Epidermal melanocyte (primary cell): ENCODE measurements around the gene TMEM273.

Experiments
- DNase-seq: peaks from one replicate; pipeline ENCODE4 v3.0.0; 2011; ENCODE audit warnings: low spot score; ENCODE audit not compliant: insufficient read length

The TMEM273 gene

DNA sequence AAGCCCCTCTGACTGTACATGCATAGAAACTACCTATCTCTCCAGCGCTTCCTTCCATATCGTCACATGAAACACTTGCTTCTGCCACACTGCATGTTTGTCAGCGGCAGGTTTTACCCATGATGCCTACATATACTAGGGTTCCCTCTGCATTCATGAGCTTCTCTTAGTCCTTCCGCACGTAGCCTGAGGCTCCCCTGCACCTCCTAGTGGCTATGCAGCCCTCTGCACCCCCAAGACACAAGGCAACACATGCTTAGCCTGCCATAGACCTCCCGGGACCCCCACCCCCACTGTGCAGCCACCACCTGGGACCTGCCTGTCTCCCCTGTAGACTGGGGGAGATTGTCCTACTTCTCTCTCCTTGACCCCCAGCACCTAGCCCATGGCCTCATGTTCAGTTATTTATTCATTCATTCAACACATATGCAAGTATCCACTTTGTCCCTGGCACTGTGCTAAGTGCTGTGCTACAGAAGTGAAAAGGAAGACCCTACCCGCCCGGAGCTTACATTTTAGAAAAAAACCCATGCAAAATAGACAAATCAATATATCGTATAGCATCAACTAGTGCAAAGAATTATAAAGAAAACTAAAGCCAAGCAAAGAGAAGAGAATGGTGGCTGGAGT is 23.5 kb downstream of the TMEM273 start:
- DNase-seq: no peak

DNA sequence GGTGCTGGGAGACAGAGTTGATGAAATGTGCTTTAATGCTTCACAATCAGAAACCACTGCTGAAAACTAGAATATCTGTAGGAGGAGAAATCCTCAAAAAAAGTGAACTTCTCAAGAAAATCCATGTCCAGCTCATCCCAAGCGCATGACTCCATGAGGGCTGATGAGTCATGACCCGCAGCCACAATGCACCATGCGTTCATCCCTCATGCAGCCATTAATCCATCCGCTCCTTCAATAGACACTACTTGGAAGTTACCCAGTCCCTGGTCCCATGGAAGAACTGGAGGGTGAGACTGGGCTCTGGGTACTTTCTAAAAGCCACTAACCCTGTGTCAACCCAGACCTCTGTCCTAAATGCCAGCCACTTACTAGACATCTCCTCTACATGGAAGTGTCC is 24.4 kb downstream of the TMEM273 start:
- no peak for DNase-seq

DNA sequence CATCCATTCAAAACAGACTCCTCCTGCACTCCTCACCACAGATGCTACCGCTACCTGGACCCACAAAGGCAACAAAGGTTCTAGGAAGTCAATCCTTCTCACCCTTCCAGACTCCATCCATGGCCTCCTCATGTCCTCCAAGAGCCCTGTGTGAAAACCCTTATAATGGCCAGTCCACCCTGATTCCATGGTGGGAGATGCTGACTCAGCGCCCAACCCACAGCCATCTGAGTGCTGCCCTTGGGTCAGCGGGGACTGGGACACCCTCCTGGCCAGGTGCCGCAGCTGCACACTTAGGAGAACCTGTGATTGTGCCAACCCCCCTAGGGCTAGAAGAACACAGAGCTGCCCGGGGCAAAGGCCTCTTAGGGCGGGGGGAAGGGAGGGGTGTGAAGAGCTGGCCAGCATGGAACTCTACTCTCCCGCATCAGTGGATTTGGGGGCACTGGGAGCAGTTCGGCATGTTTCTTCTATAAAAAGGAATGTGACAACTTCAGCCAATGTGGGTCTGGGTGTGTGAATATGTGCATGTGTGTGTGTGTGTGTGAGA is 25.4 kb downstream of the TMEM273 start:
- DNase-seq: no peak

DNA sequence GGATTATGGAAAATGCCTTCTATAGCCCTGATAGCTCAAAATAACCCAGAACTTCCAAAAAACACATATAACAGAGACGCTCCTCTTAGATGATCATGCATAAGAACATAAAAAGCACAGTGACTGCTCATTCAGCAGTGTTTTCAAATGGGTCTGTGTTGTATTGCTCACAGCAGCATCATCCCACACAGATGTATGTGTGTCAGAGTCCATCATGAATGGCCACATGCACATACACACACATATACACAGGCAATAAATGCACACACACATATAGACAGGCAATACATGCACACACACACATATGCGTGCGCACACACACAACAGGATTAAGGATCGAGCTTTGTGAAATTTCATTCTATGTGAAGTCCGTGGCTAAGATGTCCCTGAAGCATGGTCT is 26.1 kb downstream of the TMEM273 start:
- no peak for DNase-seq

DNA sequence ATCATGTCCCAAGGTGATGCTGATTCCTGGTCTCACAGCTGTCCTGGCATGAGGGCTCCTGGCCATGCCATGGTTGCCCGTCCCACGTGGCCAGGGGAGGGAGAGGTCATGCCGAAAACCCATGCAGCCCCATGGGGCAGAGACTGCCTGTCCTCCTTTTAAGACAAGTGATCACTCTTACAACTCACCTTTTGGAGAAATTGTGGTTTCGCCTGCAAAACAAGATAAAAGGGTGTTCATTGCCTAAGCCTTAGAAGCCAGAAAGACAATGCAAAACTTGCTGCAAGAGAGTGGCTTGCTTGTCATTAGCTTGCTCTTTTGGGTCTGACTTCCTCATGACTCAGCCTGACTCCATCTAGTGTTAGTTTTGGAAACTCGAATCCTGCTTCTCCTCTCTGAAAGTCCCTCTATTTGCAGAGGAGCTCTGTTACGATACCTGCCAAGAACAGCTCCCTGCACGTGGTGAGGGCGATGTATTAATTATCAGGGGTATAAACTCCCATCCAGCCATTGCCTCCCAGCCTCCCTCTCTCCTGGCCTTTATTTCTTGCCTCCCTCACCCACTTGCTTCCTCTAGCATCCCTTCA is 26.7 kb downstream of the TMEM273 start:
- no peak for DNase-seq

DNA sequence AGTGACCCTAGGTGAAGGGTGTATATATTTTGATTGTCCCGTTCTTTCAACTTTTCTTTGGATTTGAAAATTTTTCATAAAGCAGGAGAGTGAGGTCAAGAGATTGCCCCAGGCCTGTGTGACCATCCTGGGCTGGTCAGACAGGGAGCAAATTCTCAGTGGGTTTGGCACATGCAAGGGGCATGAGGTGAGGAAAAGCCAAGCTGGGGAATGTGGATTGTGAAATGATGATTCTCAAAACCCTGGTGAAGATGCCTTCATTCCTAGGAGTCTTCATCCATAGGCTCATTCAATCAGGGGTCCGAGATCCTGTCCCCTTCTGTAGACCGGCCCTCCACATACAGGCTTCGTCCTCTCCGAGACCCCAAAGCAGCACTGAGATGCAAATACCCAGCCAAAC is 27.4 kb downstream of the TMEM273 start:
- DNase-seq: no peak

DNA sequence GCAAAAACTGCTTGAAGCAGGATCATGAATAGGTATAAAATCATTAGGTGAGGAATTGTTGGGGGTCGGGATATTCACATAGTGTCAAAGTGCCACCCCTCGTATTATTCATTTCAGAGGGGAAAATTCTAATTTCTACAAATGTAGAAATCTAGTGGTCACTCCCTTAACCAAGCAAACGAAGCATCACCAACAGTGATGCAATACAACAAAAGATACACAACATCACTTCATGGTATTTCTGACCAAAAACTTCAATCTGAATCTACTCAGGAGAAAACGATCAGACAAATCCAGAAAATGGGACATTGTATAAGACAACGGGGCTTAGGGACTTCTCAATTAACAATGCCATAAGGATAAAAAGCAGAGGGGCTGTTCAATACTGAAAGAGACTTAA is 28.1 kb downstream of the TMEM273 start:
- no peak for DNase-seq

DNA sequence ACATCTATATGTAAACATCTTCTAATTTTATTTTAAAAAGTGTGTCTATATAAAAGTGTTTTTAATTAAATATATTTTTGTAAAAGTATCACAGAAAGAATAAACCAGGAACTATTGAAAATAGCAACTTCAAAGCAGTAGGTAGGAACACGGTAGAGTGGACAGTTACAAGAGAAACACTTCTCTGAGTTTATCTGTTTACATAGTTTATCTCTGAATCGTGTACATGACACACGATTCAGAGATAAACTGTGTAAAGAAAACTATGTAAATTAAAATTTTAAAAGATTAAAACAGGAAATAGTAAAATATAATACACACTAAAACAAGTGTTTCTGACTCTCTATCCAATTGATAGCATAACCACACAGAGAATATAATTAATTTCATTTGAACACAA is 29.3 kb downstream of the TMEM273 start:
- no peak for DNase-seq

DNA sequence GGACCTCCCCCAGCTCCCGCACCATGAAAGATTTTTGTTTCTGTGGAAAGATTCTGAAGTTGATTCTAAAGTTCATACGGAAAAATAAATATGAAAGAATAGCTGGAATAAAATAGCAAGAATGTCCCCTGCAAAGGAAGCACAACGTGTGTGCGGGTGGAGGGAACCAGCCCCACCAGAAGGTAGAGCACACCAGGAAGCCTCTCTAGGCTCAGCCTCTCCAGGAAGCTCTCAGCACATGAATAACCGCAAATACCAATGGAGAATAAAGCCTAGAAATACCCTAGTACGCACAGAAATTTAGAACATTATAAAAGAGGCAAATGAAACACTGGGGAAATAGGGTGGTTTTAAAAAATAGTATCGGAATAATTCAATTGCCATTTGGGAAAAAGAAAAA is 29.8 kb downstream of the TMEM273 start:
- no peak for DNase-seq

DNA sequence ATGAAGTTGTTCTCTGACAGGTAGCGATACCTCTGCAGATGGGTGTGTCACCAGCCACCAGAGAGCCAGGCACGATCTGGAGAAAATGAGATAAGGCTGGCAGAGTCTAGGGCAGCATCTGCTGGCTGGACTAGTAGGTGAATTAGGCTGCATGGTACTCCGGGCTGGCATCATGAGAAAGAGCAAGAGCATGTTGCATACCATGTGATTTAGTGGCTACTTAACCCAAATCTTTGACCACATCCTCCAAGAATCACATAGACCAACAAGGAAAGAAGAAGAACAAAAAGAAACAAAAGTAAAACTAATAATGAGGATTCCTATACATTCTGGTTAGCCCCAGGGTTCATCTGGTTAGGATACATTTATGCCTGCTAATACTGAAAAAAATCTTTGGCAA is 31.0 kb downstream of the TMEM273 start:
- no peak for DNase-seq

DNA sequence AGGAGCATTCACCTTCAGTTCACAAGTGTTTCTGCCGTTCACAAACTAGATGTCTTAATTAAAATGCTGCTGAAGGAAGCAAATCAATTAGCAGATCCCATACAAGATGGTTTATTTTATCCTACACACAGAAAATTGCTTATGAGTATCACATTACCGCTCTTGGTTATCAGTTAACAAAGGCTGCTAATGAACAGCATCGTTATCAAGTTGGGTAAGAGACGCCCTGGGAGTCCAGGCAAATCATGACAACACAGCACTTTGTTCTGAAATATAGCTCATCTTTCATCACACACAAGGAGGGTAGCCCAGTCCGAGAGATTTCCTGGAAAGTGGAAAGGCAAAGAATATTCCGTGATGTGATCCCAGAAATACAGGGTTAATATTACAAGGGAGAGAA is 33.5 kb downstream of the TMEM273 start:
- no peak for DNase-seq

DNA sequence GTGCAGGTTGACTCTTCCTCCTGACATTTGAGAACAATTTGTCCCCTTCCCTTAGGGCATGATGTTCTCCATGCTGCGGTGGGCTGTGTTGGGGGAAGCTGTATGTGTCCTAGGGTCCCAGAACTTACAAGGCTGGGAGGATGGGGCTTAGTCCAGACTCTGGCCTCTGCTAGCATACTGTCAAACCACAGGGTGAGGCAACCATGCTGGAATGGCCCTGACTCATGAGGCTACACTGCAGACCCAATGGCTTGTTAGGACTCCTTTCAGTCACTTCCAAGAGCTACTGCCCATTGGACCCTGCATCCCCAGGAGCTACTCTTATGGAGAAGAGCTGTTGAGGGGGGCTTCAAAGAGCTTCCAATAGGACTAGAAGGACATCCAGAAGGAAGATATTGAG is 34.2 kb downstream of the TMEM273 start:
- no peak for DNase-seq

DNA sequence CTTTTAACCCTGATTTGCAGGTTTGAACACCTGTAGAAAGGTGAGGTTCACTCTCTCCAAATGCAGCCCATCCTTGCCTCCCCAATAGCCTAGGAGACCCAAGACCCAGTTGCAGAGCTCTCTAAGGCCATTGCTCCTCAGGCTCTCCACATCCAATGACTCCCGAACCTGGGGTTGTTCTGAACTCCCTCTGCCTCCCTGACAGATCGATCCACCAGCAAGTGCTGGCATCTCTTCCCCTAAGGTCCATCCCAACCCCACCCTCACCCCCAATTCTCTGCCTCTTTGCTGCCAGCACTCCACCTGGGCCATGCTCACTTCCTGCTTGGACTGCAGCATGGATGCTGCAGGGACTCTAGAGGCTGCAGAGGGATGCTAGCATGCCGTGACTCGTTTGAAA is 35.1 kb downstream of the TMEM273 start:
- no peak for DNase-seq

DNA sequence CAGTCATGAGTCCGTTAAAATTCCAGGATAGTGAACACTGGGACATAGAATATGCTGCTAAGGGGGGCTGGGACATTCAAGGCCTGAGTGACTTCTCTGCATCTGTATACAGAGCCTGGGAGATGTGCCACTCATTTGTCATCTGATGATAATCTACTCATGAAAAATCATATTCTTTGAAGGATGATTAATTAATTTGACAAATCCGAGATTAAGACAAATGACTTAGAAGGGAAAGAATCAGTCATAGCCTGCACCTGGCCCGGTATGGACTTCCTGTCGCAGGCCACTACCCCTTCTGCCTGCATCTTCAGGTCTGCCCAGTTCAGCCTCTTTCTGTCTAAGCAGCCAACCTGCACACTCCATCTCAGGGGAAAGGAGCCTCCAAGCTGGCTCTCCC is 35.5 kb downstream of the TMEM273 start:
- no peak for DNase-seq

DNA sequence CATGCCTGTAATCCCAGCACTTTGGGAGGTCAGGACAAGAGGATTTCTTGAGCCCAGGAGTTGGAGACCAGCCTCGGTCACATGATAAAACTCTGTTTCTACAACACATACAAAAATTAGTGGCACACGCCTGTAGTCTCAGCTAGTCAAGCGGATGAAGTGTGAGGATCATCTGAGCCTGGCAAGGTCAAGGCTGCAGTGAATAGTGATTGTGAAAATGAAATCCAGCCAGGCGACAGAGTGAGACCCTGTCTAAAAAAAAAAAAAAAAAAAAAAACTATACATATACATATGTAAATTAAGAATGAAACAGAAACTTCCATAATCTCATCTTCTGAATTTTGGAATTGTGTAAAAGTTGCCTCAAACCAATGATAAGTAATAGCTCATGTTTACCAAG is 36.2 kb downstream of the TMEM273 start:
- DNase-seq: no peak

DNA sequence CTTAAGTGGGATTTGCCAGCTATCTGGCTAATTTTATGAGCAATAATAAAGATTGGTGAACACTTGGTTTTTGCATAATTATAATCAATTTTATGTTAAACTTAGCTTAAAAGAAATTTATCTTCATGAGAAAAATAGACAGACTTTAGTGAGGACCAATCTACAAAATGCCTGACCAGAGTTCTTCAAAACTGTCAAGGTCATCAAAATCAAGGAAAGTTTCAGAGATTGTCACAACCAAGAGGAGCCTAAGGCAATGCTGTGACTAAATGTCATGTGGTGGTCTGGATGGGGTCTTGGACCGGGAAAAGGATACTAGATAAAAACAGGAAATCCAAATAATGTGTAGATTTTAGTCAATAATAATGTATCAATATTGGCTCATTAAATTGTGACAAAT is 36.7 kb downstream of the TMEM273 start:
- DNase-seq: no peak

DNA sequence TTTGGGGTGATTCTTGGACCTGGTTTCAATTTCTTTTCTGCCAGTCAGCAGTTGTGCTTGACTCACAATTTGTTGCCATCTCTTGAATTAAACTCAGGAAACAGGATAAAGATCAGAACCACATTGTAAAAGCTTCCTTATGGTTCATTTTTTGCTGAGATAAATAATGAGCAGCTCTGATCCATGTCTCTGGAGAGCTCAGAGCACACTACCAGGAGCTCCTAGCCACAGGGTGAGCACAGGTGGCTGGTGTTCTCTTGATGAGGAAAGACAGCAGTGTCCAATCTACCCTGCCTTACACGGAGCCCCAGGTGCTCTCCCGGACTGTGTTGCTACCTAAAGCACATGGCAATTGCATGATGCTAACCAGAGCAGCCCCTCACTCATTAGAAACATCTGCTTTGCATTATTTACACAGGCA is 37.2 kb downstream of the TMEM273 start:
- DNase-seq: no peak

DNA sequence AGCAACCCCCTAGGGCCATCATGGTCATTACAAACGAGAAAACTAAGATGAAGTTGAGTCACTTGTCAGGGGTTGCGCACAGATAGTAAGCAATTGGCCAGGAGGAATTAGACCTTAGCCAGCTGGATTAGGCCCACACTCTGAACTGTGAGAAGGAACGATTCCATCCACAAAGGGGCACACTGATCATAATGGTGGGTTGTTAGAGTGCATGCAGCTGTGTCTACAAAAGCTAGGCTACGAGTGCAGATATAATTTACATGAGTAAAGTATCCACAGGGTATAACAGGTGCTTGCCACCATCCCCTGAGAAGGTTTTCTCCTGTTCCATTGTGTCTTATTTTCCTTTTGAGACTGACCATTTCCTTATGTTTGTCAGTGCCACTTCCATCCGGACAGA is 37.8 kb downstream of the TMEM273 start:
- DNase-seq: no peak

DNA sequence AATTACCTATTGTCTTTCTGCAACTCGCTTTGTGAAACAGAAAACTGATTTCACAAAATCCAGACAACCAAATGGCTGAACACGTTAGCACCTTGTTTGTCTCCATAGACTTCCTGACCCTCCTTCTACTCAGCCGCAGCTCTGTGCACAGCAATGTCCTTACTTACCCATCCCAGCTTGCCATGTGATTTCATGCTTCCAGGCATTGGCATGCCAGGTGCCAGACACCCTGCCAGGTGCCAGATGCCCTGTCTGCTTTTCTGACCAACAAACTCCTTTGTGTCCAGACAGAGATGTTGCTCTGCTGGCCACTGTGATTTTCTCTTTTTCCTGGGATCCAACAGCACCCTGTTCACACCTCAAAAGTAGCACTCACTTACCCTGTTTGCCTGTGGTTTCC is 38.3 kb downstream of the TMEM273 start:
- no peak for DNase-seq

DNA sequence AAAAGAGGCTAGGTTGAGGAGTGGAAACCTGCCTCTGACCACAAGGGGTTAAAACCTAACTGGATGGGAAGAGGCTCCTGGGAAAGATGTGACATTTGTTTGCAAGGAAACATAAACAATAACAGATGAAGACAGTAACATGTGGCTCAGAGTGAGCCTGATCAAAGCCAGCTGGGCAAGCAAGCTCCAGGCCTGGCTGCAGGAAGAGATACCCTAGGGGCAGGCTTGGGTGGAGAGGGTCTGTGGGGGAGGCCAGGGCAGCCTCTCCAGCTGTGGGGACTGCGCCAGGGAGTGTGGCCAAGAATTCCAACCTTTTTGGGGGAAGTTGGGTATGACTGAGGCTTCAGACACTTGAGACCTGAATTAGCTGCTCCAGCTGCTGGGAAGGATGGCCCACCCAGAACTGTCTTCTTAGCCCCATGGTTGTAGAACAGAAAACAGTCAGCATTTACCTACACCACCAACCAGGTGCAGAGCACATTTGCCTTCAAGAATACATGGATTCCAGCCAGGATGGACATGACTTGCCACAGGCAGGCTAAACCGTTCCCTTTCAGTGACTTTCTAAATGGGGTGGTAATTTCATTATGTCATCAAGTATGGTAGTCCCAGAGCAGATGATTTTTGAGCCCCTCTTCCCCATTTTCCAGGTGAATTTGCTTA is 44.0 kb downstream of the TMEM273 start:
- no peak for DNase-seq

DNA sequence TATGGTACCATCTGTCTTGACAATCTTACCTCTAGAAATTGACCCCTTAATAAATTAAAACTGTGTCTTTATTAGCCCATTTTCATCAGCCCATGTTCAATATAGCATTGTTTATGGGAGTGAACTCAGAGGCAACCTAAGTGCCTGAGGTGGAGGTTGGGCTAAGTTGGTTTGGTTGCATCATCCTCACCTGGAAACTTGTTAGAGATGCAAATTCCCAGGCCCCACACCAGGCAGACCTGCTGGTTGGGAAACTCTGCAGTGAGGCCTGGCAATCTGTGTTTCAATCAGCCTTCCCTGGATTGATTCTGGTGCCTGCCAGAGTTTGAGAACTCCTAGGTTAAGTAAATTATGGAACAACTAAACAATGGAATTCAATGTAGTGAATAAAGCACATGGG is 44.9 kb downstream of the TMEM273 start:
- no peak for DNase-seq

DNA sequence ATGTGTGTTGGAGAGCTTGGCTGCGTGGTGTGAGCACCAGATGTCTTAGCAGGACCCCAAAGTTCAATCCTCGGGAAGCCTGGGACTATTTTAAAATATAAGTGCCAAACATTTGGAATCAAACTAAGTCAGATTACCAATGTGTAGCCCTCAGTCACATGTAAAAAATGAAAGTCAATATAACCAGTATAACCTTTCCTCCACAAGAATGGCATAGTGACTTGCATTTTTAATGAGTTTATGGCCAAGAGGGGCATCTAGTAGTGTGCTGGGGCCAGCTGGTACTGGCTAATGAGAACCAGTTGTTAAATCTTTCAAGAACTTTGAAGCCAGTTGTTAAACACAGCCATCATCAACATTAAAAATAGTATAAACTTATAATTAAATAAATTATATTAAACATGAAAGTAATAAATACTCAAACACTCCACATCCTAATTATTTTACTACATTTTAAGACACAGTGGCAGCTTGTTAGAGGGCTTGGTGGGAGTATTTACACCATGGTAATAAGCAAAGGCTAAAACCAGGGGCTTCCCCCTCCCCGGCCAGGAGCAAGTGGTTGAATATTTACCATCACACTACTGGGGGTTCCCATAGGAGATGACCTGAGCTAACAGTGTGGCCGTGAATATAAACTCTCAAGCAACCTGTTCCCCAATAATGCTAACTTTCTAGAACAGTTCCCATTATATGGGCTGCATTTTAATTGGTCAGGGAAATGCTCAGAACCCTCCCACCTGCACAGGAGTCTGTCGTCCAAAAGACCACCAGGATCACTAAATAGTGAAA is 46.5 kb downstream of the TMEM273 start:
- DNase-seq: no peak
